GM10266 (cell line): ENCODE results near the gene FOXA1.

ENCODE experiments used
- DNase-seq: peaks from one replicate; pipeline ENCODE4 v3.0.0; 2012; ENCODE audit errors: extremely low spot score
- TF ChIP-seq, protein P1 (sequence below): IDR thresholded peaks from 2 replicates; pipeline ENCODE4 v1.5.1; 2012; ENCODE audit warnings: mild to moderate bottlenecking, low read depth; ENCODE audit not compliant: control insufficient read depth, insufficient read depth; ENCODE audit errors: missing control alignments

FOXA1 gene

DNA sequence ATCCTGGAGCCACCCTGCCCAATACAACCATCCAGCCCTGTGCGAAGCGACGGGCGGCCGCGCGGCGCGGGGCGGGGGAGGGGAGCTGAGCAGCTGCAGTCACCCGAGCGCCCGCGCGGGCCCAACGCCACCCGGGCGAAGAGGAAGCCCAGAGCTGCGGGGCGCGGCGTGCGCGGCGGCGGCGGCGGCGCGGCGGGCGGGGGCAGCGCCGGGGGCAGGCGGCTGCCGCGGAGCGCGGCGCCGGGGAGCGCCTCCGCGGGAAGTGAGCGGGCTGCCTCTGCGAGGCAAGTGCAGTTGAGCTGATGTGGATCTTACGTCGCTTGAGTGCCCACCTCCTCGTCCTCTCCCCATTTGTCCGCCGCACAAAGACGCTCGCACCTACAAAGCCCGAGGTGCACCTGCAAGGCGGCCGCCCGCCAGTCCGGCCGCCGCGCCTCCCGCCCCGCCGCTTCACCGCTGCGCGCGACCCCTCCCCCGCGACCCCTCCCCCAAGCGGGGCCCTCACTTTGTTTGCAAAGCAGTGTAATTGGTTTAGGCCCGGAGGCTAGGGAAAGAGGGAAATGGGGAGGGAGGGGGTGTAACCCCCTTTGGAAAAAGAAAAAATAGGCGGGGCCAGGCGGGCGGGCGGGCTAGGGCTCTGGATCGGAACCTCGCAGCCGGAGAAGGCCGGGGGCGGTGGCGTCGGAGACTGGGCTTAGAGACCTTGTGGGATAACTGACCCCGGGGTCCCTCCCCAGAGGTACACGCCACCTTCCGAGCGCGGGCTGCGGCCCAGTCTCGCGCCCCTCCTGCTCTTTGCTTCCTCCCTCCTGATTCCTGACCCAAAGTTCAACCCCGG lies at the start of gene FOXA1, which contains the start of gene TTC6:
FOXA1 (minus strand) TSS at position 279 of the 838 bp plus-strand sequence; CDS start at position 2, 277 bp downstream.
TTC6 (plus strand) TSS at position 659 of the 838 bp plus-strand sequence. CDS start 26,436 bp downstream, outside the sequence.
- TF ChIP-seq, protein P1, sequence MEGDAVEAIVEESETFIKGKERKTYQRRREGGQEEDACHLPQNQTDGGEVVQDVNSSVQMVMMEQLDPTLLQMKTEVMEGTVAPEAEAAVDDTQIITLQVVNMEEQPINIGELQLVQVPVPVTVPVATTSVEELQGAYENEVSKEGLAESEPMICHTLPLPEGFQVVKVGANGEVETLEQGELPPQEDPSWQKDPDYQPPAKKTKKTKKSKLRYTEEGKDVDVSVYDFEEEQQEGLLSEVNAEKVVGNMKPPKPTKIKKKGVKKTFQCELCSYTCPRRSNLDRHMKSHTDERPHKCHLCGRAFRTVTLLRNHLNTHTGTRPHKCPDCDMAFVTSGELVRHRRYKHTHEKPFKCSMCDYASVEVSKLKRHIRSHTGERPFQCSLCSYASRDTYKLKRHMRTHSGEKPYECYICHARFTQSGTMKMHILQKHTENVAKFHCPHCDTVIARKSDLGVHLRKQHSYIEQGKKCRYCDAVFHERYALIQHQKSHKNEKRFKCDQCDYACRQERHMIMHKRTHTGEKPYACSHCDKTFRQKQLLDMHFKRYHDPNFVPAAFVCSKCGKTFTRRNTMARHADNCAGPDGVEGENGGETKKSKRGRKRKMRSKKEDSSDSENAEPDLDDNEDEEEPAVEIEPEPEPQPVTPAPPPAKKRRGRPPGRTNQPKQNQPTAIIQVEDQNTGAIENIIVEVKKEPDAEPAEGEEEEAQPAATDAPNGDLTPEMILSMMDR: no peak

DNA sequence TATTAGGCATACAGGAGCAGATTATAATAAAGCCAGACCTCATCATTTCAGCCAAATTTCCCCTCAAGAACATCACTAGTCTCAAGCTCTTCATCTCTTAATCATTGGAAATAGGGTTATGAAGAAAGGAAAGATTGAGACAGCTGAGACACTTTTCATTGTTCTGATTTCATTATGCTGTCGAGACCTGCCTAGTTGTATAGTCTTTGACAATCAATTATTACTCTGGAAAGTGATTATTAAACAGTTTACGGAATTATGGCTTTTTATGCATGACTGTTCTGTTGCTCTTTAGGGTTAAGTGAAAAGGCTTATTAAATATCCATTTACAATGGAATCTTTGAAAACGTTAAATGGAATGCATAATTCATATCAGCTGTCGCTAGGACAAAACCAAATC lies 48.7 kb upstream of the FOXA1 start:
- TF ChIP-seq, protein P1: no peak
- DNase-seq: no peak

More for the DNA sequence above, at the start of gene FOXA1, which contains the start of gene TTC6:
- DNase-seq: peak; percentile 51

DNA sequence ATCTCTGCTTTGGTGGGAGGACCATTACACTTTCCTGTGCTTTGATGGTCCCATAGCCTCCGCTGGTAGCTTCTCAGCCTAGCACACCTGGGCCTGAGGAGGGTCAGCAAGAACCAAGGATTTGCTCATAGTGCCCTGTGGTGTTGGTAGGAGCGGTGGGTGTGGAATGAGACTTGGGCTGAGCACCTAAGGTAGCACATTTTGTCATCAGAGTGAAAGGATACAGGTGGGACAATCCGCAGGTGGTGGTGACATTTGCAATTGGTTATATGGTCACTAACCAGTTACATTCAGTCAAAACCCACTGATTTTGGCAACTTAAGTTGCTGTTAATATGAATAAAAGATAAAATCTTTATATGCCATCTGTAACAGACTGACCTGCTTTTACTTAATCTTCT lies 47.1 kb upstream of the FOXA1 start:
- DNase-seq: no peak
- TF ChIP-seq, protein P1: no peak

DNA sequence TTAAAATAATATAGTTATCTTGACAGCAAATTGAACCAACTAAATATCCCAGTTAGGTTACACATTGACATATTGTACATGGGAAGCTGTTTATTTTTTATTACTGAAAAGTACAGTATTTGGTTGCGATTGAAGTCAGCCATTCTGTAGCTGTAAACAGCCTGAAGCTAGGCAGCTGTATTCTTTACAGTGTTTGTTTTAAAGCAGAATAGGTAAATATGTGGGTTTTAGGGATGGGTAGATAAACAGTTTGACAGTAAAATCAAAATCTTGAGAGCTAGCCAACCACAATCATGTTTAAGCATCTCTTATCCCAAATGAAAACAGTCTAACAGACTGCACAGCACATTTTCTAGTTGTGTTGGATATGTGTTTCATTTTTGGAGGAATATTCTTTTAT lies 46.1 kb upstream of the FOXA1 start:
- TF ChIP-seq, protein P1: no peak
- no peak for DNase-seq

DNA sequence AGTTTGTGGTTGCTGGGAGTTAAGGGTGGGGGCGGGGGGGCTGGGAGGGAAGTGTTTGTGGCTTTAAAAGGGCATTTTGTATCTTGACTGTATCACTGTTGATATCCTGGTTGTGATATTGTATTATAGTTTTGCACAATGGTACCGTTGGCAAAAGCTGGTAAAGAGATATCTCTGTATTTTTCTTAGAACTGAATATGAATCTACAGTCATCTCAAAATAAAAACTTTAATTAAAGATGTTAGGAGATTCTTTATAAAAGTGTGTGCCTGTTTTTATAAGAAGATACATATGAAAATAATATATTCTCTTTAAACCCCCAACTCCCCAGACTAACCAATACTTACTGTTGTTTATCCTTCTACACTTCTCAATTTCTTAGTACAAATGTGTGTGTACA lies 43.5 kb upstream of the FOXA1 start:
- no peak for DNase-seq
- TF ChIP-seq, protein P1: no peak

DNA sequence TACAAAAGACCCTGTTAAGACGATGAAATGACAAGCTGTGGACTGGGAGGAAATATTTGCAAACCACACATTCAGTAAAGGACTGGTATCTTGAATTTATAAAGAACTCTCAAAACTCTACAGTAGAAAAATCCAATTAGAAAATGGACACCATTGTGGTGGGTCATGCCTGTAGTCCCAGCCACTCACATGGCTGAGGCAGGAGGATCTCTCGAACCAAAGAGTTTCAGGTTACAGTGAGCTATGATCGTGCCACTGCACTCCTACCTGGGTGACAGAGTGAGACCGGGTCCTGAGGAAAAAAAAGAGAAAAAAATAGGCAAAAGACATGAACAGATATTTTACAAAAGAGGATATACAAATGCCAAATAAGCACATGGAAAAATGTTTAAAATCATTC lies 42.3 kb upstream of the FOXA1 start:
- DNase-seq: no peak
- TF ChIP-seq, protein P1: no peak

- DNase-seq: peak; percentile 9
- TF ChIP-seq, protein P1: no peak
These were observed 30.8 kb upstream of the FOXA1 start for GRCh38 chr14:37625597-37626595.
